HG03575 (cell line): ENCODE measurements around the gene GPR142.
"Not testable (repeated sequence)": the region's sequence is repeated elsewhere in the genome, so short reads cannot be mapped to it uniquely, and the experiment has no call there.

Experiments used
- ATAC-seq: cut with Tn5 transposase; IDR thresholded peaks from one replicate; pipeline ENCODE4 v1.9.1; 2021; ENCODE audit not compliant: unreplicated experiment, insufficient number of reproducible peaks, low FRiP score; ENCODE audit errors: extremely low read depth

The GPR142 gene

GRCh38 chr17:74389084-74389753 is 21.9 kb downstream of the GPR142 start:
- no peak for ATAC-seq

- ATAC-seq = no peak
These were observed 22.8 kb downstream of the GPR142 start for GRCh38 chr17:74389937-74390679.

- no peak for ATAC-seq
These were observed 23.7 kb downstream of the GPR142 start for GRCh38 chr17:74390680-74391653.

GRCh38 chr17:74391771-74392170 is 24.5 kb downstream of the GPR142 start:
- no peak for ATAC-seq

GRCh38 chr17:74392848-74393247 is 25.5 kb downstream of the GPR142 start:
- ATAC-seq = no peak

- ATAC-seq = no peak
These were observed 26.1 kb downstream of the GPR142 start for GRCh38 chr17:74393346-74393942.

- ATAC-seq = no peak
These were observed 27.1 kb downstream of the GPR142 start for GRCh38 chr17:74394275-74394950.

- ATAC-seq = no peak
These were observed 27.7 kb downstream of the GPR142 start for GRCh38 chr17:74394977-74395376.

- no peak for ATAC-seq
These were observed 29.3 kb downstream of the GPR142 start for GRCh38 chr17:74396567-74396966.

GRCh38 chr17:74402048-74402447 is 34.7 kb downstream of the GPR142 start:
- no peak for ATAC-seq

GRCh38 chr17:74403512-74404137 is 36.3 kb downstream of the GPR142 start:
- no peak for ATAC-seq

GRCh38 chr17:74404218-74404617 is 36.9 kb downstream of the GPR142 start:
- no peak for ATAC-seq

- no peak for ATAC-seq
These were observed 37.5 kb downstream of the GPR142 start for GRCh38 chr17:74404789-74405188.

- ATAC-seq = not testable (repeated sequence)
These were observed 38.0 kb downstream of the GPR142 start for GRCh38 chr17:74405311-74405710.

- ATAC-seq = no peak
These were observed 40.1 kb downstream of the GPR142 start for GRCh38 chr17:74407384-74407783.

GRCh38 chr17:74408262-74408661 is 41.0 kb downstream of the GPR142 start:
- no peak for ATAC-seq

- ATAC-seq = no peak
These were observed 41.5 kb downstream of the GPR142 start for GRCh38 chr17:74408815-74409214.

- ATAC-seq = no peak
These were observed 42.7 kb downstream of the GPR142 start for GRCh38 chr17:74410001-74410443.
